SK-N-SH (cell line): Measurements from ENCODE around the gene KCNAB1. TPM values are rescaled to one million over a fixed set of nuclear protein-coding genes. Genes with fewer than 3 reads are reported as not detected.

Source experiments
- CTCF ChIA-PET: fragments of 300-600, 350-600 bp; formaldehyde crosslinking; extraction: SDS; loops from one replicate; lab custom pipeline; 2021; lab: Yijun Ruan, JAX
- POLR2A ChIA-PET: fragments of 350-600 bp; sonication (Branson Sonifier 250); formaldehyde crosslinking; extraction: SDS; loops from one replicate; lab custom pipeline; 2020; ENCODE audit warnings: antibody characterized with exemption, inconsistent platforms; lab: Yijun Ruan, JAX
- DNase-seq: peaks from one replicate; pipeline ENCODE4 v3.0.0; 2012
- H2AFZ ChIP-seq: fragments of 200-600 bp; sonication (generic); 2 replicates; pipeline ENCODE4 v1.8.1; 2016; ENCODE audit warnings: antibody characterized with exemption, mild to moderate bottlenecking, low read depth
- H3F3A ChIP-seq: fragments of 200-600 bp; sonication (generic); replicated peaks from 2 replicates; pipeline ENCODE3; 2016; ENCODE audit warnings: antibody characterized with exemption, mild to moderate bottlenecking; ENCODE audit not compliant: insufficient read depth
- H3K27ac ChIP-seq, 2 experiments: fragments of 200-500 bp in 1 of 2; fragments of 200-600 bp in 1 of 2; sonication (Bioruptor generic) in 1 of 2; sonication (generic), shearing (Covaris generic) in 1 of 2; 2 replicates each; pipeline versions ENCODE4 v1.5.1 to v1.6.1; 2014 to 2016; ENCODE audit warnings: low read depth in 2 of 2, inconsistent platforms in 1 of 2, low read length in 1 of 2, mild to moderate bottlenecking in 1 of 2, mixed read lengths in 1 of 2
- H3K27me3 ChIP-seq: fragments of 200-600 bp; sonication (generic), shearing (Covaris generic); 2 replicates; pipeline ENCODE4 v1.6.1; 2016; ENCODE audit warnings: mixed run types; ENCODE audit not compliant: insufficient read depth
- H3K36me3 ChIP-seq, 2 experiments: fragments of 200-500 bp in 1 of 2; fragments of 200-600 bp in 1 of 2; sonication (Bioruptor generic) in 1 of 2; sonication (generic) in 1 of 2; replicated peaks in 1 of 2; 2 replicates each; pipeline versions ENCODE3 to v1.5.1; 2014 to 2016; ENCODE audit warnings: low read length in 1 of 2, mild to moderate bottlenecking in 1 of 2; ENCODE audit not compliant: insufficient read depth in 2 of 2, control insufficient read depth in 1 of 2
- H3K4me1 ChIP-seq, 2 experiments: fragments of 200-500 bp in 1 of 2; fragments of 200-600 bp in 1 of 2; sonication (Bioruptor generic) in 1 of 2; sonication (generic), shearing (Covaris generic) in 1 of 2; 2 replicates each; pipeline versions ENCODE4 v1.5.1 to v1.6.1; 2014 to 2016; ENCODE audit warnings: low read depth in 1 of 2, low read length in 1 of 2, mixed run types in 1 of 2; ENCODE audit not compliant: insufficient read depth in 2 of 2, control insufficient read depth in 1 of 2
- H3K4me2 ChIP-seq: fragments of 200-600 bp; sonication (generic), shearing (Covaris generic); 2 replicates; pipeline ENCODE4 v1.6.1; 2017; ENCODE audit warnings: mixed run types
- H3K4me3 ChIP-seq, 2 experiments: fragments of 200-500 bp in 1 of 2; fragments of 200-600 bp in 1 of 2; sonication (Bioruptor generic) in 1 of 2; sonication (generic), shearing (Covaris generic) in 1 of 2; 2 replicates each; pipeline versions ENCODE4 v1.5.1 to v1.8.1; 2014 to 2016; ENCODE audit warnings: low read depth in 2 of 2, inconsistent platforms in 1 of 2, low read length in 1 of 2, mild to moderate bottlenecking in 1 of 2, mixed read lengths in 1 of 2, moderate library complexity in 1 of 2
- H3K79me2 ChIP-seq: fragments of 200-600 bp; sonication (generic); 2 replicates; pipeline ENCODE4 v1.8.1; 2017; ENCODE audit warnings: mild to moderate bottlenecking; ENCODE audit not compliant: insufficient read depth
- H3K9ac ChIP-seq: fragments of 200-600 bp; sonication (generic); 2 replicates; pipeline ENCODE4 v1.6.1; 2017; ENCODE audit warnings: mixed run types
- H3K9me2 ChIP-seq: fragments of 200-600 bp; sonication (generic); 2 replicates; pipeline ENCODE4 v1.6.1; 2017; ENCODE audit warnings: mixed run types
- H3K9me3 ChIP-seq: fragments of 200-600 bp; sonication (generic); 2 replicates; pipeline ENCODE4 v1.6.1; 2017; ENCODE audit warnings: mixed run types, mild to moderate bottlenecking, moderate library complexity
- H4K20me1 ChIP-seq: fragments of 200-600 bp; sonication (generic); 2 replicates; pipeline ENCODE4 v1.6.1; 2017; ENCODE audit warnings: mild to moderate bottlenecking, mixed run types; ENCODE audit not compliant: insufficient read depth
- ELF1 ChIP-seq: IDR thresholded peaks from 2 replicates; pipeline ENCODE4 v1.4.0; 2012
- EP300 ChIP-seq, 2 experiments: IDR thresholded peaks; 2 replicates each; pipeline versions ENCODE4 v1.4.0 to v1.6.1; 2012; ENCODE audit warnings: borderline replicate concordance in 1 of 2, low read depth in 1 of 2, low read length in 1 of 2
- EZH2phosphoT487 ChIP-seq: fragments of 200-600 bp; sonication (generic); IDR thresholded peaks from 2 replicates; pipeline ENCODE4 v1.6.1; 2017; ENCODE audit warnings: low read depth, mixed run types, mild to moderate bottlenecking, antibody characterized with exemption, moderate library complexity, borderline replicate concordance
- FOSL2 ChIP-seq: IDR thresholded peaks from 2 replicates; pipeline ENCODE4 v1.4.0; 2012; ENCODE audit warnings: low read depth, mild to moderate bottlenecking, moderate library complexity, borderline replicate concordance
- FOXJ3 ChIP-seq: sonication (generic); formaldehyde crosslinking; IDR thresholded peaks from 2 replicates; pipeline ENCODE4 v1.5.1; 2020; ENCODE audit warnings: mild to moderate bottlenecking, missing genetic modification reagents
- FOXM1 ChIP-seq: IDR thresholded peaks from 2 replicates; pipeline ENCODE4 v1.4.0; 2012; ENCODE audit warnings: low read depth, mild to moderate bottlenecking
- GABPA ChIP-seq: IDR thresholded peaks from 2 replicates; pipeline ENCODE4 v1.4.0; 2012; ENCODE audit warnings: low read depth, mild to moderate bottlenecking
- GATA2 ChIP-seq: sonication (generic); formaldehyde crosslinking; IDR thresholded peaks from 2 replicates; pipeline ENCODE4 v1.5.0; 2020; ENCODE audit warnings: mild to moderate bottlenecking, missing genetic modification reagents
- MEF2A ChIP-seq: IDR thresholded peaks from 2 replicates; pipeline ENCODE4 v1.4.0; 2012; ENCODE audit warnings: low read depth, borderline replicate concordance
- MXI1 ChIP-seq: IDR thresholded peaks from 2 replicates; pipeline ENCODE4 v1.6.1; 2012; ENCODE audit warnings: mild to moderate bottlenecking, low read depth, low read length, improper control_type of control experiment
- RAD21 ChIP-seq: IDR thresholded peaks from 2 replicates; pipeline ENCODE4 v1.6.1; 2012; ENCODE audit warnings: mild to moderate bottlenecking, low read length
- RCOR1 ChIP-seq: fragments of 150-350 bp; IDR thresholded peaks from 2 replicates; pipeline ENCODE4 v1.6.1; 2017; ENCODE audit warnings: antibody characterized with exemption, low read length
- RXRA ChIP-seq: IDR thresholded peaks from 2 replicates; pipeline ENCODE4 v1.4.0; 2012; ENCODE audit warnings: low read depth, mild to moderate bottlenecking, borderline replicate concordance
- SMC3 ChIP-seq: IDR thresholded peaks from 2 replicates; pipeline ENCODE4 v1.6.1; 2012; ENCODE audit warnings: low read depth, low read length, improper control_type of control experiment
- TCF12 ChIP-seq: IDR thresholded peaks from 2 replicates; pipeline ENCODE4 v1.4.0; 2012
- TEAD4 ChIP-seq: IDR thresholded peaks from 2 replicates; pipeline ENCODE4 v1.4.0; 2012; ENCODE audit warnings: mild to moderate bottlenecking, borderline replicate concordance; ENCODE audit not compliant: insufficient read depth
- USF2 ChIP-seq: fragments of 150-350 bp; IDR thresholded peaks from 2 replicates; pipeline ENCODE4 v1.6.1; 2017; ENCODE audit warnings: antibody characterized with exemption, low read length, low read depth, borderline replicate concordance
- YY1 ChIP-seq: IDR thresholded peaks from 2 replicates; pipeline ENCODE4 v1.4.0; 2012; ENCODE audit warnings: low read depth, mild to moderate bottlenecking
- WGBS: methylation state at CpG from one replicate; pipeline ENCODE4 v1.1.6; 2017; ENCODE audit warnings: low lambda C conversion rate; 5-methylcytosine and 5-hydroxymethylcytosine counted together
- polyA plus RNA-seq, 3 experiments: library from polyadenylated mRNA; depleted of rRNA; stranded (reverse); fragments of >200 nt; gene quantifications; 2 replicates each; pipeline ENCODE4 v1.2.3, GENCODE V29; 2012
- TF ChIP-seq, protein P1 (sequence below): IDR thresholded peaks from 2 replicates; pipeline ENCODE4; 2012
- TF ChIP-seq, protein P2 (sequence below): fragments of 150-350 bp; IDR thresholded peaks from 2 replicates; pipeline ENCODE4 v1.6.1; 2016; ENCODE audit warnings: mild to moderate bottlenecking, low read depth, low read length
- TF ChIP-seq, protein P3 (sequence below): IDR thresholded peaks from 2 replicates; pipeline ENCODE4 v1.4.0; 2012; ENCODE audit warnings: low read depth
- TF ChIP-seq, protein P4 (sequence below): IDR thresholded peaks from 2 replicates; pipeline ENCODE4 v1.4.0; 2012; ENCODE audit warnings: low read depth, borderline replicate concordance
- TF ChIP-seq, protein P5 (sequence below): IDR thresholded peaks from 2 replicates; pipeline ENCODE4 v1.4.0; 2012; ENCODE audit warnings: low read depth, borderline replicate concordance

KCNAB1 gene
- polyA plus RNA-seq, 1 of the 3 experiments (the other 2 are of a cell fraction) = 82.1 TPM

GRCh38 chr3:156166808-156167207 is 46.4 kb downstream of the KCNAB1 start:
- Histone ChIP-seq H3K27ac (no peak overlapping the region), H3K27me3 (no peaks in the 10 kb centered on the region), H4K20me1 (no peaks in the 10 kb centered on the region), H2AFZ (no peak overlapping the region)
- TF ChIP-seq RXRA (no peak), EZH2phosphoT487 (no peak), FOXM1 (no peak), SMC3 (no peak), TCF12 (no peak), GATA2 (CRISPR knock-in tag) (no peak), ELF1 (no peak), GABPA (no peak)
- TF ChIP-seq, protein P1, sequence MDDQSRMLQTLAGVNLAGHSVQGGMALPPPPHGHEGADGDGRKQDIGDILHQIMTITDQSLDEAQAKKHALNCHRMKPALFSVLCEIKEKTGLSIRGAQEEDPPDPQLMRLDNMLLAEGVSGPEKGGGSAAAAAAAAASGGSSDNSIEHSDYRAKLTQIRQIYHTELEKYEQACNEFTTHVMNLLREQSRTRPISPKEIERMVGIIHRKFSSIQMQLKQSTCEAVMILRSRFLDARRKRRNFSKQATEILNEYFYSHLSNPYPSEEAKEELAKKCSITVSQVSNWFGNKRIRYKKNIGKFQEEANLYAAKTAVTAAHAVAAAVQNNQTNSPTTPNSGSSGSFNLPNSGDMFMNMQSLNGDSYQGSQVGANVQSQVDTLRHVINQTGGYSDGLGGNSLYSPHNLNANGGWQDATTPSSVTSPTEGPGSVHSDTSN = no peak
- TF ChIP-seq, protein P2, sequence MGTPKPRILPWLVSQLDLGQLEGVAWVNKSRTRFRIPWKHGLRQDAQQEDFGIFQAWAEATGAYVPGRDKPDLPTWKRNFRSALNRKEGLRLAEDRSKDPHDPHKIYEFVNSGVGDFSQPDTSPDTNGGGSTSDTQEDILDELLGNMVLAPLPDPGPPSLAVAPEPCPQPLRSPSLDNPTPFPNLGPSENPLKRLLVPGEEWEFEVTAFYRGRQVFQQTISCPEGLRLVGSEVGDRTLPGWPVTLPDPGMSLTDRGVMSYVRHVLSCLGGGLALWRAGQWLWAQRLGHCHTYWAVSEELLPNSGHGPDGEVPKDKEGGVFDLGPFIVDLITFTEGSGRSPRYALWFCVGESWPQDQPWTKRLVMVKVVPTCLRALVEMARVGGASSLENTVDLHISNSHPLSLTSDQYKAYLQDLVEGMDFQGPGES = no peak
- TF ChIP-seq, protein P3, sequence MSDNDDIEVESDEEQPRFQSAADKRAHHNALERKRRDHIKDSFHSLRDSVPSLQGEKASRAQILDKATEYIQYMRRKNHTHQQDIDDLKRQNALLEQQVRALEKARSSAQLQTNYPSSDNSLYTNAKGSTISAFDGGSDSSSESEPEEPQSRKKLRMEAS = no peak
- TF ChIP-seq, protein P4, sequence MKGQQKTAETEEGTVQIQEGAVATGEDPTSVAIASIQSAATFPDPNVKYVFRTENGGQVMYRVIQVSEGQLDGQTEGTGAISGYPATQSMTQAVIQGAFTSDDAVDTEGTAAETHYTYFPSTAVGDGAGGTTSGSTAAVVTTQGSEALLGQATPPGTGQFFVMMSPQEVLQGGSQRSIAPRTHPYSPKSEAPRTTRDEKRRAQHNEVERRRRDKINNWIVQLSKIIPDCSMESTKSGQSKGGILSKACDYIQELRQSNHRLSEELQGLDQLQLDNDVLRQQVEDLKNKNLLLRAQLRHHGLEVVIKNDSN = no peak
- TF ChIP-seq, all 33 proteins: peak for 0
- no peak overlapping the region for H3K9ac ChIP-seq
- no peaks in the 10 kb centered on the region for H3K36me3 ChIP-seq
- no peaks in the 10 kb centered on the region for H3F3A ChIP-seq
- no peaks in the 10 kb centered on the region for H3K4me1 ChIP-seq
- no peaks in the 10 kb centered on the region for H3K79me2 ChIP-seq
- ChIA-PET POLR2A (no interaction called here), CTCF (interaction anchor here (1.4 to 4.9 kb wide), 3 partner anchors 15 to 344 kb away, joined by 5 to 39 read pairs (median 8); no protein-coding TSS in a partner anchor)
- no peaks in the 10 kb centered on the region for H3K9me2 ChIP-seq
- 78% methylated on average over 4 of the region's 4 CpGs for WGBS
- no peak for DNase-seq
- no peaks in the 10 kb centered on the region for H3K9me3 ChIP-seq
- no peak overlapping the region for H3K4me2 ChIP-seq
- H3K4me3 ChIP-seq = no peak overlapping the region

- CTCF ChIA-PET = interaction anchor here (4.9 kb wide), 1 partner anchor 19 kb away, joined by 39 read pairs; no protein-coding TSS in a partner anchor
- no peak for DNase-seq
- POLR2A ChIA-PET = no interaction called here
- H3K9ac ChIP-seq = no peak overlapping the region
- H3K4me2 ChIP-seq = no peak overlapping the region
- no peaks in the 10 kb centered on the region for H3K9me2 ChIP-seq
- H3F3A ChIP-seq = peaks cover 7% of the 10 kb centered on the region
- no peak overlapping the region for H2AFZ ChIP-seq
- no peaks in the 10 kb centered on the region for H3K36me3 ChIP-seq
- H3K27ac ChIP-seq = no peak overlapping the region
- no peaks in the 10 kb centered on the region for H3K79me2 ChIP-seq
- no peak overlapping the region for H3K4me3 ChIP-seq
- H3K27me3 ChIP-seq = no peaks in the 10 kb centered on the region
- peaks cover 0 to 7% of the 10 kb centered on the region in 2 experiments; a peak in 2 of 4 replicates for H3K4me1 ChIP-seq
- H3K9me3 ChIP-seq = no peaks in the 10 kb centered on the region
- H4K20me1 ChIP-seq = no peaks in the 10 kb centered on the region
- no peak for TF ChIP-seq TEAD4
- TF ChIP-seq, protein P2 = no peak
- no peak for TF ChIP-seq RAD21
- no peak for TF ChIP-seq FOSL2
- TF ChIP-seq MEF2A = no peak
- TF ChIP-seq GATA2 (CRISPR knock-in tag) = no peak
- no peak for TF ChIP-seq MXI1
- TF ChIP-seq USF2 = no peak
- TF ChIP-seq, protein P5, sequence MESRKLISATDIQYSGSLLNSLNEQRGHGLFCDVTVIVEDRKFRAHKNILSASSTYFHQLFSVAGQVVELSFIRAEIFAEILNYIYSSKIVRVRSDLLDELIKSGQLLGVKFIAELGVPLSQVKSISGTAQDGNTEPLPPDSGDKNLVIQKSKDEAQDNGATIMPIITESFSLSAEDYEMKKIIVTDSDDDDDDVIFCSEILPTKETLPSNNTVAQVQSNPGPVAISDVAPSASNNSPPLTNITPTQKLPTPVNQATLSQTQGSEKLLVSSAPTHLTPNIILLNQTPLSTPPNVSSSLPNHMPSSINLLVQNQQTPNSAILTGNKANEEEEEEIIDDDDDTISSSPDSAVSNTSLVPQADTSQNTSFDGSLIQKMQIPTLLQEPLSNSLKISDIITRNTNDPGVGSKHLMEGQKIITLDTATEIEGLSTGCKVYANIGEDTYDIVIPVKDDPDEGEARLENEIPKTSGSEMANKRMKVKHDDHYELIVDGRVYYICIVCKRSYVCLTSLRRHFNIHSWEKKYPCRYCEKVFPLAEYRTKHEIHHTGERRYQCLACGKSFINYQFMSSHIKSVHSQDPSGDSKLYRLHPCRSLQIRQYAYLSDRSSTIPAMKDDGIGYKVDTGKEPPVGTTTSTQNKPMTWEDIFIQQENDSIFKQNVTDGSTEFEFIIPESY = no peak
- no peak for TF ChIP-seq ELF1
- no peak for TF ChIP-seq YY1
- no peak for TF ChIP-seq EP300 (IDR thresholded peaks at IDR 0.05; ENCODE audit: borderline replicate concordance in 1 of 2, low read depth in 1 of 2, low read length in 1 of 2)
- no peak for TF ChIP-seq FOXJ3 (CRISPR knock-in tag)
- TF ChIP-seq RCOR1 = no peak
Observed at GRCh38 chr3:156170571-156170970, 50.2 kb downstream of the KCNAB1 start.
